GM18520 (cell line): ENCODE data around the gene HOPX.
"Not testable (repeated sequence)": the region's sequence is repeated elsewhere in the genome, so short reads cannot be mapped to it uniquely, and the experiment has no call there.

ENCODE experiments used
- ATAC-seq: cut with Tn5 transposase; IDR thresholded peaks from one replicate; pipeline ENCODE4 v1.9.1; 2021; ENCODE audit not compliant: unreplicated experiment

HOPX gene

DNA sequence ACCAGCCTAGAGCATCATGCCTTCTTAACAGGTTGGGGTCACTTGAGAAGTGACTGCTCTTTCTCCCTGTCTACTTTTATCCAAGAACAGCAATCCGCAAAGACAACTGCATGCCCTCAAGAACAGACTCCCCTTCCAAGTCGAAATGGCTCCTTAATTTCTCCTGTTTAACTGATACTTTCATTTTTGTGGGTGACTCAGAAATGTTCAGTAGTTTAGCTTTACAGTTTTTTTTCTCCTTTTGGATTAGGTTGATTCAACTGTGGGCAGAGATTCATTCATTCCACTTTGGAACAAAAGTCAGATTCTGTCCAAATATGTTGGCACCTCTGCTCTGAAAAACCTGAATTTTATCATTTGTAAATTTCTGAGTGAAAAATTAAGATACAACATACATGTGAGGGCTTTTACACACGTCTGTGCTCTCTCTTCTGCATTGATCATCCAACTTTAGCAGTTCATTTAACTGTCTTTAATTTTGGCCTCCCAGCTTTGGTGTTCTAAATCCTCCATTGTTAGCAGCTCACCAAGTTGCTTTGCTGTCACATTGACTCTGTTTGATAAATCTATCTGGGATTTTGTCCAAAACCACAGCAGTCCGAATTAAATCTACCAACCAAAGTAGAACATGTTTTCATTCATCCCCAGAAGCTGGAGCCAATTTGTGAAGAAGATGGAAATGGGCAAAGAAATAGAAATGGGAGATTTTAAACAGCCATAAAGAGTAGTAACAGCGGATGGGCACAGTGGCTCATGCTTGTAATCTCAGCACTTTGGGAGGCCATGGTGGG, 50.0 kb downstream of the HOPX start:
- no peak for ATAC-seq

DNA sequence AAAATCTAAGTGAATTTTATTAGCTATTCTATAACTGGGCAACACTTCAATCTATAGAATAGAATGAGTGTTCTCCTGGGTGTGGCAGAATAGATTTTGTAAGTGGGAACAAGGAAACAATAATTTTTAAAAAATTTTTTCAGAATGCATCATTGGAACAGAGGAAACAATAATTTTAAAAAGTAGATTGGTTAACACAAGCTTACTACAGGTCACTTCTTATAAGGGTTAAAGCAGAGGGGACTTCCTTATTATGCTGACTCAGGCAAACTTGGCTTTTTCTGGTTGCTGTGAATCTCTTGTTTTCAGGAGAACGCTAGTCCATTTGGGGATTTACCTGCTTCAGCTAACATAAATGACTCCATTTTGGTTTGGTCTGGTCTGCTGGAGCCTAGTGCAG, 52.5 kb downstream of the HOPX start:
- ATAC-seq = no peak

DNA sequence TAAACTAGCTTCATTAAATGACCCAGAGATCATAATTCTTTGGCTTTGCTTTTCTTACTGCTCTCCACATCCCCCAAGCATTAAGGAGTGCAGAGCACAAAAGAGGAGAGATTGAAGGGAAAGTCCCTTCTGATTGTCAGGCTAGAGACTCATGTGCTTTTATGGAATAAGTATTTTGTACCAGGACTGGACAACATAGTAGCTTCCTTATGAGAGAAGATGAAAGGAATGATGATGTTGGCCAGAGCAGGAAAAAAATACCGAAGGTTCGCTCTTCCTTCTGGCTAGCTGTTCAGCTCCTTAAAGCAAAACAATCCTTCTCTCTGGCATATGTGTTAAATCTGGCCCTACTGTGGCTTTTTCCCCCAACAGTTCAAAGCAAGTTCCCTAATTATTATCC, 53.1 kb downstream of the HOPX start:
- ATAC-seq = no peak

DNA sequence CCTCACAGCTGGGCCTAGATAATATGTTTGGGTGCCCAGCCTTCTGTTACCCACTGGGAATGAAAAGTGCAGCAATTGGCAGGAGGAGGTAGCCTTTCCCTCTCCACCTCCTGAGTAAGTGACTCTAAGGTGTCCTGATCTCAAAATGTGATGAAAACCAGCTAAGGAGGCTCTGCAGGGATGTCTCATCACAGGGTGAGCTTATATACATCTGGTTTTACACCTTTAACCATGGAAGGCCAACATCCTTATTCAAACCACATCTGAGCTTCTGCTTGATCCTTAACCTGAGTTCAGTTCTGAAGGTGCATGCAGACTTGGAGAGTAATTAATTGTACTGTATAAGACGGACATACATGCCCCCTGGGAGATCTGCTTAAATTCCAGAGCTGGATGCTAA, 53.7 kb downstream of the HOPX start:
- no peak for ATAC-seq

DNA sequence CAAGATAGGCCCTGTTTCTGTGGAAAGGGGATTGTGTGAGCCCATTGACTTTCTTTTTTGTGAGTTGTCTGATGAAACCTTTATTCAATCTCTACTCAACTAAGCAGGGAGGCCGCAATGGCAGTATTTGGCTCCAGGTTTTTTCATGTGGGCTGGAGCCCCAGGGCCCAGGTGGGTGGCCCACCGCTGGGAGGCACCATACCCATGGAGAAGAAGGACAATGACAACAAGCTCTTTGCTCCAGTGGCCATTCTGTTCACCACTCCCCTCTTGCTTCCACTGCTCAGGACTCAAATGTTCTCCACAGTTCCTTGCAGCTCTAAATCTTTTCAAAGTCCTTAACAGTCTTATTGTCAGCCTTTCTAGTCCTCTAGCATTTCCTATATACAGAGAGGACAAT, 54.1 kb downstream of the HOPX start:
- ATAC-seq = no peak

DNA sequence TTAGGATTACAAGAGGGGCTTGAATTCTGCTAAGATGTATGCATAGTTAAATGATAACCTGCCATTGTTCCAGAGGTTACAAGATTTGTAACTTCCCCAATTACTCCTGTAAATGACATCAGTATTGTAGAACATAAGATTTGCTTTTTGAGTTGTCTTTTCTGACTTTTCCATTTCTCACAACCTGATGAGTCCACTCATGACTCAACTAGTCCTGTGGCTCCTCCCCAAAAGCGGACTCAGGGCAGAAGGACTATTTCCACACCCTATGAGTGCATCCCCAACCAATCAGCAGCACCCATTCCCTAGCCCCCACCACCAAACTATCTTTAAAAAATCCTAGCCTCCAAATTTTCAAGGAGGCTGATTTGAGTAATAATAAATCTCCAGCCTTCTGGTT, 54.7 kb downstream of the HOPX start:
- ATAC-seq = no peak

DNA sequence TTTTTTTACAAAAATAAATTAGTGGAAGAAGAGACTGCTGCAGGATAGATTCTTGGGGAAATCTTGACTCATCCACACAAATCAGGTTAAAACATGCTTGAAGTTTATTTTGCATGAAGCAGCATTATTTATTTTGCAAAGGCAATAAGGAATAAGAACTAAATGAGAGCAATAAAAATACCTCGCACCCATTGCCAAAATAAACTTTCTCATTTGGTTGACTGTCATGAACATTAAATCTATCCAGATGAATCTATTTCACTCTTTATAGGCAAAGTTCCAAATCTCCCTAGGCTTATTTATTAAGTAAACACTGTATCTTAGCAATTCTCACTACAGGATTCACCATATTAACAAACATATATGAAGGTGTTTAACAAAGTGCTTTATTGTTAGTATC, 58.9 kb downstream of the HOPX start:
- ATAC-seq = no peak

DNA sequence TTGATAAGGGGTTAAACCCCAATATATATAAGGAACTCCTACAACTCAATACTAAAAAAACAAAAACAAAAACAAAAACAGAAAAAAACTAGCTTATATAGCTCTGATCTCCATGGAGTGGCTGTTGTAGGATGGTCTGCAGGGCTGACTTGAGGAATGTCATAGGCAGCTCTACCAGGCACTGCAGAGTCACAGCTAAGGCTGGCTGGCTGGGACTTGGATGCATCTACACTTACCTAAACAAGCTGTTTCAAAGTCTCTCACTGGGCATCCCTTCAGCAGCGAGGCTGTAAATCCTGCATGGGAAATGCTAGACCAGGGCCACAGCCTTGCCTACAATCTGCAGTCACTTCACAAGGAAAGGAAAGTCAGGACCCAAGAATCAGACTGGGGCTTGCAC, 61.3 kb downstream of the HOPX start:
- ATAC-seq = no peak

DNA sequence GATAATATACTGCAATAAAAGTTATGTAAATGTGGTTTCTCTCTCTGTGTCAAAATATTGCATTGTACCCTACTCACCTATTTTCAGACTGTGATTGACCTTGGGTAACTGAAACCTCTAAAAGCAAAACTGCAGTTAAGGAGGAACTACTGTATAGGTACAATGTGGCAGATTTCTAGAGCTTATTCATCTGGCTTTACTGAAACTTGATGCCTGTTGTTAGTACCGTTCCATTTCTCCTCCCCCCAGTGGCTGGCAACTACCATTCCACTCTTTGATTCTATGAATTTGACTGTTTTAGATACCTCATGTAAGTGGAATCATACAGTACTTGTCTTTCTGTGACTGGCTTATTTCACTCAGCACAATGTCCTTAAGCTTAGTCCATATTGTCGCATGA, 61.9 kb downstream of the HOPX start:
- ATAC-seq = no peak

DNA sequence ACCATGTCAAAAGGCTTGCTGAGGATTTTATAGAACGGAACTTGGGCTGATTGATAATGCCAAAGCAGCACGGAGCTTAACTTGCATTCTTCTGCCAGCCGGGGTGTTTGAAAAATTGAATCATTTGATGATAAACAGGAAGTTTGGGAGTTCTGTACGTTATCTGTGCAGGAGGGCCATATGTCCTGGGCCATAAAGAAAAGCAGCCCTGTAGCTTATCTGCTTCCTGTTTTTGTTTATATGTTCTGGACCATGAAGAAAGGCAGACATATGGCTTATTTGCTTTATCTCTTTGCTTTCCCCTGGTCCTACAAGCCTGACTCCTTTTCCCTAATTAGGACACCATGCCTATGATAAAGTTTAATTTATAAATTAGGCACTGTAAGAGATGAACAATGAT, 62.4 kb downstream of the HOPX start:
- no peak for ATAC-seq

DNA sequence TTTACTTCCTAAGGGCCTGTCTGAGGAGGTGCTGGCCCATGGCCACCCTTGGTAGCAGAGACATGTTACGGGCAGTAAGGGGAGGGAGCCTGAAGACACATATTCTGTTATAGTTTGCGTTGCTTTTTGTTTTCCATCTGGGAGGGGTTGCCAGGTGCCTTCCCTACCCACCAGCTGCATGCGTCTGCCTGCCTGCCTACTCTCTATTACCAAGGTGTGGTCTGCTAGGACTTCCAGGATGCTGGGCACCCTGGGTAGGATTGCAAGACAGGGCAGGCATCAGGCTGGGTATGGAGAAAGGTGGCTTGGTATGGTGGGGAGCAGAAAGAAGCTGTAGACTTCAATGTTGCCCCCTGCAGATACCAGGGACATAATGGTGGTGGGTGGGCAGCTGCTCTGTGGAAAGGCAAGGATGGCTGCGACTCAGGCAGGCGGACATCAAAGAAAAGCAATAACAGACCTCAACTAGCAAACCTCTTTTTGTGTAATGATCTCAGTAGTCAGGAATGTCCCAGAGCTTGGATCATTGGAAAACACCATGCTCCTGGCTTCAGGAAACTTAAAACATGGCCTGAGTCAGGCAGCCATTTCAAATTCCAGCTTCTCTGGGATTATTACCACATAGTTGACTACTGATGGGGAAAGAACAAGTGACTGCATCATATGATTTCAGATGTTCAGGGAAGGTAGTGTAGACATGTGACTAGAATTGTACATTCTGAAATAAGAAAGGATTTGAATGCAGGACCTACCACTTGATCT, 67.8 kb downstream of the HOPX start:
- no peak for ATAC-seq

DNA sequence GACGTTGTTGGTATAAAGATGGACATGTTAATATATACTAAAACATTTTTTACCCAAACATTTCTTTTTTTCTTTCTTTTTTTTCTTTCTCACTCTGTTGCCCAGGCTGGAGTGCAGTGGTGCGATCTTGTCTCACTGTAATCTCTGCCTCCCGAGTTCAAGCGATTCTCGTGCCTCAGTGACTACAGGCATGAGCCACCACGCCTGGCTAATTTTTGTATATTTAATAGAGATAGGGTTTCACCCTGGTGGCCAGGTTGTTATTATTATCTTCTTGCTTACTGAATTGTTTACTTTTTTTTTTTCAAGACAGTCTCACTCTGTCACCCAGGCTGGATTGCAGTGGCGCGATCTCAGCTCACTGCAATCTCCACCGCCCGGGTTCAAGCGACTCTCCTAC, 68.8 kb downstream of the HOPX start:
- no peak for ATAC-seq

DNA sequence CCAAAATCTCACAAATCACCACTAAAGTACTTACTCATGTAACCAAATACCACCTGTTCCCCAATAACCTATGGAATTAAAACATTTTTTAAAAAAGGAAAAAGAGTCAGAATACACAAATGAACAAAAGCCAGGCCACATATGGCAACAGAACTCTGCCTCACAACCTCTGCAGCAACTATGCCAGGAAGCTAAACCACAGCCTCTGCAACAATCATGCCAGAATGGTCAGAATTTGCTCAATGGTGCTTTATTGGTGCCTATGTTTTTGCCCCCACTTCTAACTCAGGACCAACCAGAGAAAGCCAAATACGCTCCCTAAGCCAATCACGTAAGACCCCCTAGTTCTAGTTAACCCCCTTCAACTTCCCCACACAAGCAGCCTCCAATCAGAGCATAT, 69.6 kb downstream of the HOPX start:
- ATAC-seq = no peak

DNA sequence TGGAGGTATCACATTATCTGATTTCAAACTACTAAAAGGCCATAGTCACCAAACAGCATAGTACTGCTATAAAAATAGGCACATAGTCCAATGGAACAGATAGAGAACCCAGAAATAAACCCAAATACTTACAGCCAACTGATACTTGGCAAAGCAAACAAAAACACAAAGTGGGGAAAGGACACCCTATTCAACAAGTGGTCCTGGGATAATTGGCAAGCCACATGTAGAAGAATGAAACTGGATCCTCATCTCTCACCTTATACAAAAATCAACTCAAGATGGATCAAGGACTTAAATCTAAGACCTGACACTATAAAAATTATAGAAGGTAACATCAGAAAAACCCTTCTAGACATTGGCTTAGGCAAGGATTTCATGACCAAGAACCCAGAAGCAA, 70.9 kb downstream of the HOPX start:
- ATAC-seq = not testable (repeated sequence)

DNA sequence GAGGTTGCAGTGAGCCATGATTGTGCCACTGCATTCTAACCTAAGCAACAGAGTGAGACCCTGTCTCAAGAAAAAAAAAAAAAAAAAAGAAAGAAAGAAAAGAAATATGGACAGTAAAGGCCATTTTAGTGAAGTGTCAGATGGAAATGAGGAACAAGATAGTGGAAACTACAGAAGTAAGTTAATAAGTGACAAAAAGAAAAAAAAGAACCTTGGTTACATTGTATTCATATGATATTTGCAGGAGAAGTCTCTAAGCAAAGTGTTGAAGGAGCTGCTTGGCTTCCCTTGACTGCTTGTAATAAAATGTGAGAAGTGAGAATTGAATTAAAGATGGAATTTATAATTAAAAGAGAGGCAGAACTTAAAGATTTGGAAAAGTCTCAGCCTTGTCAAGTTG, 73.2 kb downstream of the HOPX start:
- no peak for ATAC-seq

DNA sequence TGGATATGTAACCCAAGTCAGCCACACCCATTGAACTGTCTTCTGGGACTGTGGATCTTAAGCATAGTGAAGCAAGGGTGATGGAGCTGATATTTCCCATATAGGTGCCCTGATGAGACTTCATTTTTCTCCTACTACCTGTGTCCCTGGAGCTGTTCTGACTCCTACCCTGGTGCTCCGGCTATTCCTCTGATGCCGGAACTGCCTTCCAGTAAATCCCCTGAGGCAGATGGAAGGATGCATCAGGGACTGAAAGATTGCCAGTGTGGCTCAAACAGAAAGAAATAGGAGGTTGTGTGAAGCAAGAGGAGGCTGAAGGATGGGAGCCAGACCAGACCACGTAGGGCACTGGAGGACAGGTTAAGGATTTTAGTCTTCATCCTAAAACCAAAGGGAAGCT, 74.7 kb downstream of the HOPX start:
- ATAC-seq = no peak

DNA sequence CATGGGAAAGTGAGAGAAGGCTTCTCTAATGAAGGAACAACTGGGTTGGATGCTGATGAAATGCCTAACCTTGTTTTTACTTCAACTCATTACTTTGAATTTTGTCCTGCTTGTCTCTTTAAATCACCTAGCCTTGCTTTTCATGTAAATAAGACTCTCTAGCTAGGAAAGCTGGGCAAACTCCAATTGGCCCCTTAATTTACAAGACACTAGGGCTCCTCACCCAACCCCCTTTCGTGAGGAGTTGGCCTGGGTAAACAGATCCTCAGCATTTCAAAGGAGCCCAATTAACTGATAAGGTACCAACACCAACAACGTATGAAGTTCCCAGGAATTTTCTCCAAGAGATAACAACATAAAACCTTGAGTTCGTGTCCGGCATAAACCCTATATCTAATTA, 75.6 kb downstream of the HOPX start:
- not testable (repeated sequence) for ATAC-seq

DNA sequence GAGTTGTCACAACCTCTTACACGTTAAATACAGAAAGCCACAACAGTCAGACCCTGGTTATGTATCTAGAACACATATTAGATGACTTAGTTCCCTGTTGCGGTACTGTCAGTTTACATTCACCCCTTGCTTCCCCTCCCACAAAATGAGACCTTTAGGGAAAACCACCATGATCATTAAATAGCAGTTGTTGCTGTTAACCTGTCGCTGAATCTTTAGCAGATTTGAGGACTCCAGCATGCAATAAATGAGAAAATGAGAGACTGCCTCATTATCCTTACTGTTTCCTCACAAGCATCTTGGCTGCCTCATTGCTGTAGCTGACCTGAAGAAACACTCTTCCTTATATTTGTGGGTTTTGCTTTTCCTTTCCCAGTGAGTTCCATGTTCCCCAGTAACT, 77.8 kb downstream of the HOPX start:
- ATAC-seq = no peak
